CD14-positive monocyte (primary cell): ENCODE results near the gene ACTRT3. TPM values are rescaled to one million over a fixed set of nuclear protein-coding genes. Genes with fewer than 3 reads are reported as not detected.
"Not testable (repeated sequence)": the region's sequence is repeated elsewhere in the genome, so short reads cannot be mapped to it uniquely, and the experiment has no call there.

Source experiments
- DNase-seq, 3 donors: peaks; one replicate each; pipeline ENCODE4 v3.0.0-alpha.2; 2011 to 2022
- H2AFZ ChIP-seq: 2 replicates; pipeline ENCODE4 v1.6.0; 2012; ENCODE audit warnings: mild to moderate bottlenecking, low read depth, low read length, inconsistent platforms; ENCODE audit not compliant: insufficient read depth, poor library complexity, severe bottlenecking
- H3K27ac ChIP-seq, 2 donors: 1 replicate in 1 of 2; 2 replicates in 1 of 2; pipeline ENCODE4 v1.5.1; 2012 to 2013; ENCODE audit warnings: low read length in 2 of 2, control low read depth in 1 of 2, inconsistent platforms in 1 of 2, low read depth in 1 of 2, mild to moderate bottlenecking in 1 of 2
- H3K27me3 ChIP-seq, 2 donors: one replicate each; pipeline versions ENCODE4 v1.6.0 to v1.6.1; 2011 to 2013; ENCODE audit warnings: low read length in 2 of 2; ENCODE audit not compliant: control insufficient read depth in 2 of 2, insufficient read depth in 2 of 2
- H3K36me3 ChIP-seq, 2 donors: replicated peaks in 1 of 2; 1 replicate in 1 of 2; 2 replicates in 1 of 2; pipeline versions ENCODE4 v1.5.1 to v1.6.1; 2012 to 2013; ENCODE audit warnings: low read length in 2 of 2, control low read depth in 1 of 2, inconsistent platforms in 1 of 2, mild to moderate bottlenecking in 1 of 2; ENCODE audit not compliant: insufficient read depth in 2 of 2, control insufficient read depth in 1 of 2
- H3K4me1 ChIP-seq, 2 donors: 1 replicate in 1 of 2; 2 replicates in 1 of 2; pipeline versions ENCODE4 v1.5.1 to v1.6.1; 2012 to 2013; ENCODE audit warnings: low read length in 2 of 2, control low read depth in 1 of 2, inconsistent platforms in 1 of 2, mild to moderate bottlenecking in 1 of 2, moderate library complexity in 1 of 2; ENCODE audit not compliant: insufficient read depth in 2 of 2, control insufficient read depth in 1 of 2
- H3K4me2 ChIP-seq: replicated peaks from 2 replicates; pipeline ENCODE3; 2012; ENCODE audit warnings: low read length, moderate library complexity, mild to moderate bottlenecking; ENCODE audit not compliant: poor library complexity, severe bottlenecking; ENCODE audit errors: extremely low read depth
- H3K4me3 ChIP-seq, 3 experiments: fragments of 200-600 bp in 1 of 3; sonication (generic) in 1 of 3; replicated peaks in 1 of 3; 1 replicate in 2 of 3; 2 replicates in 1 of 3; pipeline ENCODE4 v1.5.1; 2011 to 2013; ENCODE audit warnings: low read length in 3 of 3, mild to moderate bottlenecking in 3 of 3, control low read depth in 2 of 3, low read depth in 2 of 3, inconsistent platforms in 1 of 3, moderate library complexity in 1 of 3
- H3K79me2 ChIP-seq: 2 replicates; pipeline ENCODE4 v1.6.0; 2012; ENCODE audit warnings: mild to moderate bottlenecking, control low read depth, inconsistent platforms, low read length, moderate library complexity; ENCODE audit not compliant: insufficient read depth
- H3K9ac ChIP-seq: 2 replicates; pipeline ENCODE4 v1.6.0; 2017; ENCODE audit warnings: low read length, mild to moderate bottlenecking; ENCODE audit not compliant: insufficient read depth, poor library complexity, severe bottlenecking
- H3K9me3 ChIP-seq, 2 donors: replicated peaks in 1 of 2; 1 replicate in 1 of 2; 2 replicates in 1 of 2; pipeline versions ENCODE4 v1.5.1 to v1.6.1; 2012 to 2013; ENCODE audit warnings: low read length in 2 of 2, control low read depth in 1 of 2; ENCODE audit not compliant: control insufficient read depth in 1 of 2, insufficient read depth in 1 of 2
- H4K20me1 ChIP-seq: 2 replicates; pipeline ENCODE4 v1.6.0; 2012; ENCODE audit warnings: mild to moderate bottlenecking, low read length, control low read depth, moderate library complexity; ENCODE audit not compliant: insufficient read depth
- H3K27ac Mint-ChIP-seq, 7 donors: one replicate each; pipeline ENCODE4 v1.8.0; 2020; ENCODE audit warnings: mild to moderate bottlenecking in 7 of 7, mixed read lengths in 7 of 7, moderate library complexity in 6 of 7, inconsistent platforms in 2 of 7
- H3K27me3 Mint-ChIP-seq, 3 donors: one replicate each; pipeline ENCODE4 v1.8.0; 2021 to 2022; ENCODE audit warnings: low read depth in 3 of 3, mild to moderate bottlenecking in 3 of 3, mixed read lengths in 3 of 3, moderate library complexity in 3 of 3, inconsistent platforms in 1 of 3
- H3K36me3 Mint-ChIP-seq, 2 donors: one replicate each; pipeline ENCODE4 v1.8.0; 2020; ENCODE audit warnings: mixed read lengths in 2 of 2, inconsistent platforms in 1 of 2, mild to moderate bottlenecking in 1 of 2
- H3K4me1 Mint-ChIP-seq: one replicate; pipeline ENCODE4 v1.8.0; 2020; ENCODE audit warnings: mild to moderate bottlenecking, mixed read lengths
- H3K4me3 Mint-ChIP-seq, 2 donors: one replicate each; pipeline ENCODE4 v1.8.0; 2020; ENCODE audit warnings: mild to moderate bottlenecking in 2 of 2, mixed read lengths in 2 of 2, moderate library complexity in 1 of 2
- H3K9me3 Mint-ChIP-seq, 7 donors: one replicate each; pipeline ENCODE4 v1.8.0; 2020 to 2022; ENCODE audit warnings: mixed read lengths in 7 of 7, mild to moderate bottlenecking in 6 of 7, moderate library complexity in 6 of 7, inconsistent platforms in 2 of 7
- WGBS: methylation state at CpG from one replicate; pipeline ENCODE4 v1.1.5; 2013; ENCODE audit warnings: missing lambda C conversion rate; ENCODE audit not compliant: insufficient coverage; 5-methylcytosine and 5-hydroxymethylcytosine counted together
- intact Hi-C, 2 donors: fragments of 100-400 bp; cut with micrococcal nuclease; formaldehyde crosslinking; loops; one replicate each; pipeline versions ENCODE4 v1.15.0 to v1.15.1; 2023
- polyA plus RNA-seq, 3 donors: library from polyadenylated mRNA; depleted of rRNA in 1 of 3; unstranded in 2 of 3; stranded (reverse) in 1 of 3; fragments of 300-500 nt in 2 of 3; fragments of >200 nt in 1 of 3; fragmentation: Illumina TruSeq in 2 of 3; gene quantifications; 1 replicate in 2 of 3; 2 replicates in 1 of 3; pipeline ENCODE4 v1.2.3, GENCODE V29; 2012 to 2021
- small RNA-seq: library from RNA; depleted of rRNA; stranded (forward); fragments of <200 nt; gene quantifications from one replicate; pipeline ENCODE3, GENCODE V24; 2012; ENCODE audit warnings: low read depth; ENCODE audit not compliant: insufficient read length
- TF ChIP-seq, protein P1 (sequence below): fragments of 200-600 bp; IDR thresholded peaks from one replicate; pipeline ENCODE4 v1.8.0; 2022; ENCODE audit warnings: antibody characterized with exemption, mild to moderate bottlenecking

The ACTRT3 gene
- polyA plus RNA-seq, 3 donors, result 0.03 to 0.08 TPM; not detected in 1

- TF ChIP-seq, protein P1, sequence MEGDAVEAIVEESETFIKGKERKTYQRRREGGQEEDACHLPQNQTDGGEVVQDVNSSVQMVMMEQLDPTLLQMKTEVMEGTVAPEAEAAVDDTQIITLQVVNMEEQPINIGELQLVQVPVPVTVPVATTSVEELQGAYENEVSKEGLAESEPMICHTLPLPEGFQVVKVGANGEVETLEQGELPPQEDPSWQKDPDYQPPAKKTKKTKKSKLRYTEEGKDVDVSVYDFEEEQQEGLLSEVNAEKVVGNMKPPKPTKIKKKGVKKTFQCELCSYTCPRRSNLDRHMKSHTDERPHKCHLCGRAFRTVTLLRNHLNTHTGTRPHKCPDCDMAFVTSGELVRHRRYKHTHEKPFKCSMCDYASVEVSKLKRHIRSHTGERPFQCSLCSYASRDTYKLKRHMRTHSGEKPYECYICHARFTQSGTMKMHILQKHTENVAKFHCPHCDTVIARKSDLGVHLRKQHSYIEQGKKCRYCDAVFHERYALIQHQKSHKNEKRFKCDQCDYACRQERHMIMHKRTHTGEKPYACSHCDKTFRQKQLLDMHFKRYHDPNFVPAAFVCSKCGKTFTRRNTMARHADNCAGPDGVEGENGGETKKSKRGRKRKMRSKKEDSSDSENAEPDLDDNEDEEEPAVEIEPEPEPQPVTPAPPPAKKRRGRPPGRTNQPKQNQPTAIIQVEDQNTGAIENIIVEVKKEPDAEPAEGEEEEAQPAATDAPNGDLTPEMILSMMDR, result no peak
- H3K27me3 ChIP-seq, result no peaks in the 10 kb centered on the region
- H4K20me1 ChIP-seq, result no peaks in the 10 kb centered on the region
- Mint-ChIP-seq H3K4me1 (no peaks in the 10 kb centered on the region), H3K36me3 (no peaks in the 10 kb centered on the region), H3K27ac (no peak overlapping the region), H3K4me3 (no peak overlapping the region), H3K27me3 (peaks cover 0 to 4% (median 2%) of the 10 kb centered on the region in 3 donors), H3K9me3 (peaks cover 0 to 4% (median 2%) of the 10 kb centered on the region in 7 donors)
- no peaks in the 10 kb centered on the region for H3K9me3 ChIP-seq
- no peak overlapping the region for H3K27ac ChIP-seq
- no peaks in the 10 kb centered on the region for H3K4me1 ChIP-seq
- DNase-seq, result no peak
- no peak overlapping the region for H3K9ac ChIP-seq
- H3K4me2 ChIP-seq, result no peak overlapping the region
- H2AFZ ChIP-seq, result no peak overlapping the region
- no peaks in the 10 kb centered on the region for H3K79me2 ChIP-seq
- H3K36me3 ChIP-seq, result no peaks in the 10 kb centered on the region
- H3K4me3 ChIP-seq, result no peak overlapping the region
- intact Hi-C loops, result no loop called here
Observed at GRCh38 chr3:169722724-169723123, 46.6 kb downstream of the ACTRT3 start.

DNA sequence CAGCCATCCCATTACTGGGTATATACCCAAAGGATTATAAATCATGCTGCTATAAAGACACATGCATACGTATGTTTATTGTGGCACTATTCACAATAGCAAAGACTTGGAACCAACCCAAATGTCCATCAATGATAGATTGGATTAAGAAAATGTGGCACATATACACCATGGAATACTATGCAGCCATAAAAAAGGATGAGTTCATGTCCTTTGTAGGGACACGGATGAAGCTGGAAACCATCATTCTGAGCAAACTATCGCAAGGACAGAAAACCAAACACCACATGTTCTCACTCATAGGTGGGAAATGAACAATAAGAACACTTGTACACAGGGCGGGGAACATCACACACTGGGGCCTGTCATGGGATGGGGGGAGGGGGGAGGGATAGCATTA, 50.9 kb downstream of the ACTRT3 start:
- H3K9me3 Mint-ChIP-seq, H3K4me1 Mint-ChIP-seq: not testable (repeated sequence)
- no CpG with 5 or more reads among the region's 4 CpGs for WGBS

More for the DNA sequence above, 50.9 kb downstream of the ACTRT3 start:
- H3K79me2 ChIP-seq, H4K20me1 ChIP-seq, H3K27me3 Mint-ChIP-seq, intact Hi-C loops, H3K4me2 ChIP-seq, H3K36me3 Mint-ChIP-seq, H3K36me3 ChIP-seq, H3K9me3 ChIP-seq, H3K27me3 ChIP-seq, H3K27ac ChIP-seq, DNase-seq, H3K27ac Mint-ChIP-seq, H2AFZ ChIP-seq, H3K9ac ChIP-seq, H3K4me3 Mint-ChIP-seq, H3K4me1 ChIP-seq, H3K4me3 ChIP-seq: not testable (repeated sequence)

Small RNA genes lying within 50 kb of the gene (small RNA-seq; reads per million reads assigned to genes)
- not detected for gene RNU6-637P

Other genes with a start within 250 kb of the ACTRT3 start
- gene MECOM, start 105.8 kb downstream of the ACTRT3 start, polyA plus RNA-seq, result not detected
- gene TERC, start 4.5 kb downstream of the ACTRT3 start, polyA plus RNA-seq, result under 1 TPM in 2 of 3 donors, not detected in 1; 0.33 to 0.76 TPM
- 1 to 10 TPM; 6.3 to 9.0 (median 8.7) TPM for gene MYNN, start 3.8 kb upstream of the ACTRT3 start, polyA plus RNA-seq
- not detected for gene LRRIQ4, start 43.3 kb upstream of the ACTRT3 start, polyA plus RNA-seq
- under 1 TPM; 0.25 to 0.61 (median 0.43) TPM for gene LRRC34, start 43.3 kb upstream of the ACTRT3 start, polyA plus RNA-seq
- gene LRRC31, start 100.4 kb upstream of the ACTRT3 start, polyA plus RNA-seq, result not detected
- not detected for gene SAMD7, start 142.0 kb upstream of the ACTRT3 start, polyA plus RNA-seq
- gene SEC62, start 197.2 kb upstream of the ACTRT3 start, polyA plus RNA-seq, result 100 to 1,000 TPM in 1 of 3 donors, 10 to 100 TPM in 2; 15.6 to 117 (median 95.2) TPM